Measurements from ENCODE around the gene MED12L.

DNA sequence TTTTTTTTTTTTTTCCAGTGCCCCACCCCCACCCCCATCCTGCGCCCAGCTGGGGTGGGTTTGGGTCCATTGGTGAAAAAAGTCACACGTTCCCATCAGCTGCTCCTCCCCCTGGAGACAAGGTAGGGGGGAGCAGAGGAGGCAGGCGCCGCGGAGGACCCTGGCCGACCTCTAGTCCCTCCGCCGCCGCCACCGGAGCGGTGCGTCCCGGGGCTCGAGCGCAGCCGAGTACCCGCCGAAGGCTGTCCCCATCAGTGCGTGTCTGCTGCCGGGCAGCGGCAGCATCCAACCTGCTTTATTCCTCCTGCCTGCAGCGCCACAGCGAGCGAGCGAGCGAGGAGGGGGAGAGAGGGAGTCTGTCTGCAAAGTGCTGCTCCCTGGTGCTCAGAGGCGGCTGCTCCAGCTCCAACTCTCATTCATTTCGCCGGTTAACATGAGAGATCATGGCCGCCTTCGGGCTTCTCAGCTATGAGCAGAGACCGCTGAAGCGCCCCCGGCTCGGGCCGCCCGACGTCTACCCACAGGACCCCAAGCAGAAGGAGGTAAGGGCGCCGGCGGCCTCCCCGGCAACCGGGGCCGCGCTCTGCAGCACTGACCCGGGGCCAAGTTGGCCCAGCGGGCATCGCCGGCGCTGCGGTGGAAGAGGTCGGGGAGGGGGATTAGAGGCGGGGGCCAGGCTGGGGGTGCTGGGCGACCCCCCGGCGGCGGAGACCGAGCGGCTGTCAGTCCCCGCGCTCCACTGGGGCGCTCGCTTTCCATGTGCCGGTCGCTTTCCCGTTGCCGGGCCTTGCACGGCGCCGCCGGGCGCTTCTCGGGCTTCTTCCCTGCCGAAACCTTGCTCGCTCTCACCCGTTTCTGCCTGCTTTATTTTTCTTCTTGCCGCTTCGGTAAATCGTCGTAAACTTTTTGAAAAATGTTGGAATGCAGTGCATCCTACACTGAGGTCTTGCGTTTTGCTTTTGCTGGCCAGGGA lies 1.3 kb downstream of the MED12L start:
- peak in 3 of 6 experiments; percentile 7 to 44 (median 26) for TF ChIP-seq CTCF (IDR thresholded peaks at IDR 0.05)
- TF ChIP-seq EP300 (IDR thresholded peaks at IDR 0.05): no peak
- TF ChIP-seq POLR2A (IDR thresholded peaks at IDR 0.05): no peak
- no peak for TF ChIP-seq POLR2AphosphoS5 (IDR thresholded peaks at IDR 0.05)

Data from upper lobe of left lung (tissue), 4 donors.